NCI-H2171 (cell line): ENCODE data around the gene PLA2G4B.

Source experiments
- DNase-seq: peaks from one replicate; lab custom pipeline; 2025; lab: John Stamatoyannopoulos, UW

The PLA2G4B gene

GRCh38 chr15:41809526-41810220 is 29.0 kb upstream of the PLA2G4B start:
- no peak for DNase-seq

DNA sequence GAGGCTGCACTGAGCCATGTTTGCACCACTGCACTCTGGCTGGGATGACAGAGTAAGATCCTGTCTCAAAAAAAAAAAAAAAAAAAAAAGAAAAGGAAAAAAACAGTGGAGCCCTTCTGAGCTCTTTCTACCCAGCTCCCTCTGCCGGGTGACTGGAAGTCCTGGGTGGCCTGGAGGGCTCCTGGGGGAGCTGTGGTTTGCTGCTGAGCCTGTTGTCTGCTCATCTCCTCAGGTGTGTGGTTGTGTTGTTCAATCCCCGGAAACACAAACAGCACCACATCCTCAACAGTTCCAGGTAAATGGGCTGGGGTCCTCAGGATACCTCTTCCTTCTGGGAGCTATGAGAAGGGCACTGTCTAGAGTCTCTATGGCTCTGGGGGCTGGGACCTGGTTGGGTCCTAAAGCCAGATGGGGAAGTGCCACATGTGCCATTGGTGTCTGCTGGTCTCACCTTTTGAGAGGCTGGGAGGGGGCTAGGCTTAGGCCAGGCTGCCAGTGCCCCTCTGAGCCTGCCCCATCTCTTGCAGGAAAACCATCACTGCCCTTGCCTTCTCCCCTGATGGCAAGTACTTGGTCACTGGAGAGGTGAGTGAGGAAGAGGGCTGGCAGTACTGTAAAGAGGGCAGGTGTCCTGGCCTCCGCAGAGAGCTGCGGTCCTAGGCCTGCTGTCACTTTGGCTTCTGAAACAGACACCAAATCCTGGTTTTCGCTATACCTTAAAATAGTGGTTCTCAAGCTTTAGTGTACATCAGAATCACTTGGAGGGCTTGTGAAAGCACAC is 27.8 kb upstream of the PLA2G4B start:
- DNase-seq = no peak

DNA sequence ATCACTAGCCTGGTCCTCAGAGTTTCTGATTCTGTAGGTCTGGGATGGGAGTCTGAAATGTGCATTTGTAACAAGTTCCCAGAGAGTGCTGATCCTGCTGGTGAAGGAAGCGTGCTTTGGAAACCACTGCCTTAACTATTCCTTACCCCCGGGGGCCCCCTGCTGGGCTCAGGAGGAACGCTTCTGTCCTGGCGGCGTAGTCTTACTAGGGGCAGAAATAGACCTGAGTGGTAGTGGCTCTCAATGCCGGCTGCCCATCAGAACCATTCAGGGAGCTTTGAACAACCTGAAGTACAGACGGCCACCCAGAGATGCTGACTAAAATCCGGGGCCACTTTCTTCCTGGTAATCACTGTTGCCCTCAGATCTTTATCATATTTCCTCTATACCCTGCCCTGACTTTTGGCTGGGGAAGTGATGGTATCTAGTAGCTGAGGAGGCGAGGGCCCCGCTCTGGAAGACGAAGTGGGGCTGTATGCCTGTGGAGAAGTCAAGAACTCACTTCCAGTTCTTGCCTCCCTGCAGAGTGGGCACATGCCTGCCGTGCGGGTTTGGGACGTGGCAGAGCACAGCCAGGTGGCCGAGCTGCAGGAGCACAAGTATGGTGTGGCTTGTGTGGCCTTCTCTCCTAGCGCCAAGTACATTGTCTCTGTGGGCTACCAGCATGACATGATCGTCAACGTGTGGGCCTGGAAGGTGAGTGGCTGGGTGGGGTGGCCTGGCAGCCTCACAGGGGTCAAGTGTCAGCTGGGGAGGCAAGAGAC is 27.0 kb upstream of the PLA2G4B start:
- peak; percentile 74 for DNase-seq

GRCh38 chr15:41812820-41813375 is 25.7 kb upstream of the PLA2G4B start:
- DNase-seq = no peak

GRCh38 chr15:41813426-41813825 is 25.2 kb upstream of the PLA2G4B start:
- DNase-seq = no peak

DNA sequence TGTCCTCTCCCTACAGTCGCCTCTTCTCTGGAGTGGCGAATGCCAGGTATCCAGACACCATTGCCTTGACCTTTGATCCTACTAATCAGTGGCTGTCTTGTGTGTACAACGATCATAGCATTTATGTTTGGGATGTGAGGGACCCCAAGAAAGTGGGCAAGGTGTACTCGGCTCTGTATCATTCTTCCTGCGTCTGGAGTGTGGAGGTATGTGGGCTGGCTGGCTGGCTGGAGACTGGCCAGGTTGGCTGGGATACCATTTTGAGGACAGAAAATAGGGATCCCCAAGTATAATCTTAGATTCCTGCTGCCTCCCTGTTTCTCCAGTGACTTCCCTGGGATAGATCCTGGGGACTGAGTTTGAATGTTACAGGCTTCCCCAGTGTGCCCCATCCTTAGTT is 24.1 kb upstream of the PLA2G4B start:
- DNase-seq = no peak

GRCh38 chr15:41816788-41817187 is 21.9 kb upstream of the PLA2G4B start:
- DNase-seq = no peak

GRCh38 chr15:41817327-41817726 is 21.3 kb upstream of the PLA2G4B start:
- DNase-seq = no peak

DNA sequence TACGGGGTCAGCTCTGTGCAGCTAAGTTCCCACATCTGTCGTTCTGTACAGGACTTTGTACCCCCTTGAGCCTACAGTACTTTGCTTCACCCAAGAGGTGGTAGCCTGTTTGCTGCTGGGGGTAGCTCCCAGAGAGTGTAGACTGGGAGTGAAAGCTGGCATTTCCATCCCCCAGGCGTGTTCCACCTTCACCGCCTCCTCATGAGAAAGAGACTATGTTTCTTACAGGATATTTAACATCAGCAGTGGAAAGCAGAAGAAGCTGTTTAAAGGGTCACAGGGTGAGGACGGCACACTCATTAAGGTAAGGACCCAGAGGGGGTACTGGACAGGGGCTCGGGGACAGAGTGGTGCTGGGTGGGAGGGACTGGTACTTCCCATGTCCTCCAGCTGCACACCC is 20.9 kb upstream of the PLA2G4B start:
- no peak for DNase-seq

DNA sequence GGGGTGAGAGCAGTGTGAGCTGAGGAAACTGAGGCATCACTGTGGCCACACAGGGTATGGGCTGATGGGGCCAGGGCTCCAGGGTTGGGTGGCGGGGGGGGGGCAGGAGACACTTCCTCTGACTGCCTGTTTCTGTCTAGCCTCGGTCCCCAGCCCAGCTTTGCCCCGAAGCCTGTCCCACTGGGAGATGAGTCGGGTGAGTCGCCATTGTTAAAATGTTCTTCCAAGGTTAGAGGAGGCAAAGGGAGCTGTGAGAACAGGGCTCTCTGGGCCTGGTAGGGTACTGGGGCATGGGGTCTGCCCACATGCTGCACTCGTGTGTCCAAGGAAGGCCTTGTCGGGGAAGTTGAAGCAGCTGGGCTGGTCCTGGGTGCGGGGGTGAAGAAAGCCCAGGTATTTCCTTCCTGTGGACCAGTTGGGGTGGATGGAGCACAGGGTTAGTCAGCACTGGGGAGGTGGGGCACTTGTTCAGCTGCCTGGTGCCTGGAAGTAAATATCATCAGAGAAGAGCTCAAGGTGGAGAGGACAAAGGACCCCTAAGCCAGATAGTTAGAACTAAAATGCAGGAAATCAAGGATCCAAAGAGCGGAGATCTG is 19.1 kb upstream of the PLA2G4B start:
- no peak for DNase-seq

DNA sequence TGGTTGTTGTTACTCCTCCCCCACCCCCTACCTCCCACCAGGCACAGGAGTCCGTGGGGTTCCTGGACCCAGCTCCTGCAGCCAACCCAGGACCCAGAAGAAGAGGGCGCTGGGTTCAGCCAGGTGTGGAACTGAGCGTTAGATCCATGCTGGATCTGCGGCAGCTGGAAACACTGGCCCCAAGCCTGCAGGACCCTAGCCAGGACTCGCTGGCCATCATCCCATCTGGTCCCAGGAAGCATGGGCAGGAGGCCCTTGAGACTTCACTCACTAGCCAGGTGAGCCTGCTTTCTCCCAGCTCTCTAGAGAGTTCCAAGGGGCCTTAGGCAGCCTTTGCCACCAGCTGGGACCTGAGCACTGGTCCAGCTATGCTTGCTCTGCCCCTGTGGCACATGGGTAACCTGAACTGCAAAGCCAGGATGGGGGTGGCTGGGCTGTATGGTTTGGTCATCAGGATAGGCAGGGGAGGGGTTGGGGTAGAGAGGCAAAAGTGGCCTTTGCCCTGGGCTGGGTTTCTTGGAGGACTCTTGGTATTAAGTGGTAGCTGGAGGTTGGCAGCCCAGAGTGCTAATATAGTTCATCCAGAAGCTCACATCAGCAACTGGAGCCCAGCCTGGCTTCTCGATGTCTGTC is 17.7 kb upstream of the PLA2G4B start:
- no peak for DNase-seq

GRCh38 chr15:41821831-41822230 is 16.8 kb upstream of the PLA2G4B start:
- peak; percentile 23 for DNase-seq

DNA sequence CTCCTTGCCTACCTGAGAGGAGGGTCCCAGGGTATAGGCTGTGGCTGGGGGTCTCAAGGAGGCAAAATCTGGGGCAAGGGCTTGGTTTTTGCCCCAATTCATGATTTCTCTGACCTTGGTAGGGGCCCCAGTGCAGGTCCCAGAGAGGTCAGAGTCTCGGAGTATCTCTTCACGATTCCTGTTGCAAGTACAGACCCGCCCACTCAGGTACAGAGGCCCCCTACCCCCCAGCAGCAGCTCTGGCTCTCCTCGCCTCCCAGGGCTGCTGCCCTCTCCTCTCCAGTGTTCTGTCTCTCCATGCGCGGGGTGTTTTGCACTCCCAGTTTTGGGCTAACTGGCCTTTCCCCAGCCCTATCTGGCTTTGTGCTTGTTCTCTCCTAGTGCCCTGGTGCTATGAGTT is 16.2 kb upstream of the PLA2G4B start:
- no peak for DNase-seq

GRCh38 chr15:41822957-41823356 is 15.7 kb upstream of the PLA2G4B start:
- DNase-seq = no peak

DNA sequence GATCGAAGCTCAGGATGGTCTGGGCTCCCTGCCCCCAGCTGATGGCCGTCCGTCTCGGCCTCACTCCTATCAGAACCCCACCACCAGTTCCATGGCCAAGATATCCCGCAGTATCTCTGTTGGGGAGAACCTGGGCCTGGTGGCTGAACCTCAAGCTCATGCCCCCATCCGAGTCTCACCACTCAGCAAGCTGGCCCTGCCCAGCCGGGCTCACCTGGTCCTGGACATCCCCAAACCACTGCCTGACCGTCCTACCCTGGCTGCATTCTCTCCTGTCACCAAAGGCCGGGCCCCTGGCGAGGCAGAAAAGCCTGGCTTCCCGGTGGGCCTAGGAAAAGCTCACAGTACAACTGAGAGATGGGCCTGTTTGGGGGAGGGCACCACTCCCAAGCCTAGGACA is 15.1 kb upstream of the PLA2G4B start:
- DNase-seq = no peak

- DNase-seq = no peak
Measured at GRCh38 chr15:41824062-41824745, 14.4 kb upstream of the PLA2G4B start.

DNA sequence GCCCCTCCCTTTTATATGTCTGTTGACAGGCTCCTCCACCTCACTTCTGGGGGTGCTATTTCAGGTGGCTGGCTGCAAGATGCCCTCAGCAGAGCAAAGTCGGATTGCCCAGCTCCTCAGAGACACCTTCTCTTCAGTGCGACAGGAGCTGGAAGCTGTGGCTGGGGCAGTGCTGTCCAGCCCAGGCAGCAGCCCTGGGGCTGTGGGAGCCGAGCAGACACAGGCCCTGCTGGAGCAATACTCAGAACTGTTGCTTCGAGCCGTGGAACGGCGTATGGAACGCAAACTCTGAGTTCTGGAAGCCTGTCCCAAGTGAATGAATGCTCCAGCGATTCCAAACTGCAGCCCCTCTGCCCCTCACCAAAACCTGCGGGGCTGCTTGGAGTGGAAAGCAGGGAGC is 13.5 kb upstream of the PLA2G4B start:
- no peak for DNase-seq

- DNase-seq = peak; percentile 26
Measured at GRCh38 chr15:41825572-41826535, 12.8 kb upstream of the PLA2G4B start.

GRCh38 chr15:41827290-41827879 is 11.3 kb upstream of the PLA2G4B start:
- no peak for DNase-seq
